Fibroblast of skin of left quadriceps (primary cell): ENCODE data around the gene GPR61.

Experiments used
- DNase-seq, 2 experiments: peaks; one replicate each; pipeline ENCODE4 v3.0.0-alpha.2; 2013; ENCODE audit warnings: low read depth in 2 of 2

The GPR61 gene, protein sequence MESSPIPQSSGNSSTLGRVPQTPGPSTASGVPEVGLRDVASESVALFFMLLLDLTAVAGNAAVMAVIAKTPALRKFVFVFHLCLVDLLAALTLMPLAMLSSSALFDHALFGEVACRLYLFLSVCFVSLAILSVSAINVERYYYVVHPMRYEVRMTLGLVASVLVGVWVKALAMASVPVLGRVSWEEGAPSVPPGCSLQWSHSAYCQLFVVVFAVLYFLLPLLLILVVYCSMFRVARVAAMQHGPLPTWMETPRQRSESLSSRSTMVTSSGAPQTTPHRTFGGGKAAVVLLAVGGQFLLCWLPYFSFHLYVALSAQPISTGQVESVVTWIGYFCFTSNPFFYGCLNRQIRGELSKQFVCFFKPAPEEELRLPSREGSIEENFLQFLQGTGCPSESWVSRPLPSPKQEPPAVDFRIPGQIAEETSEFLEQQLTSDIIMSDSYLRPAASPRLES

DNA sequence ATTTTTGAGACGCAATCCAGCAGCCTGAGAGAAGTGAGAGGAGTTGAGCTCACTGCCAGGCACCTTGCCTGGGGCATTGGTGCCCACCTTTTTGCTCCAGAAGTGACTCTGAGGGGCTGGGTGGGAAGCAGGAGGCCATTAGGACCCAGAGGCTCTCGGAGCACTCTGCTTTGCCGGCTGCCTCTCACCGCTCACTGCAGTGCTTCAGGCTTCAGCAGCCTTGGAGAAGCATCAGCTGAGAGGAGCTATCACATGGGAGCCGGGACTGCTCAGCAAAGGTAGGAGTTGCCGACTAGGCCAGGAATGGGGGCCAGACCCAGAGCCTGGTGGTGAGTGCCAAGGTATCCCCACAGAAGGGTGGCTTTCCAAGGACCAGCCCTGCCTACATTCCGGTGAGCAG, at the start of gene GPR61:
Gene GPR61 (plus strand): TSS at position 197 of the 400 bp plus-strand sequence. CDS start 3,151 bp downstream, outside the sequence.
- DNase-seq = no peak

DNA sequence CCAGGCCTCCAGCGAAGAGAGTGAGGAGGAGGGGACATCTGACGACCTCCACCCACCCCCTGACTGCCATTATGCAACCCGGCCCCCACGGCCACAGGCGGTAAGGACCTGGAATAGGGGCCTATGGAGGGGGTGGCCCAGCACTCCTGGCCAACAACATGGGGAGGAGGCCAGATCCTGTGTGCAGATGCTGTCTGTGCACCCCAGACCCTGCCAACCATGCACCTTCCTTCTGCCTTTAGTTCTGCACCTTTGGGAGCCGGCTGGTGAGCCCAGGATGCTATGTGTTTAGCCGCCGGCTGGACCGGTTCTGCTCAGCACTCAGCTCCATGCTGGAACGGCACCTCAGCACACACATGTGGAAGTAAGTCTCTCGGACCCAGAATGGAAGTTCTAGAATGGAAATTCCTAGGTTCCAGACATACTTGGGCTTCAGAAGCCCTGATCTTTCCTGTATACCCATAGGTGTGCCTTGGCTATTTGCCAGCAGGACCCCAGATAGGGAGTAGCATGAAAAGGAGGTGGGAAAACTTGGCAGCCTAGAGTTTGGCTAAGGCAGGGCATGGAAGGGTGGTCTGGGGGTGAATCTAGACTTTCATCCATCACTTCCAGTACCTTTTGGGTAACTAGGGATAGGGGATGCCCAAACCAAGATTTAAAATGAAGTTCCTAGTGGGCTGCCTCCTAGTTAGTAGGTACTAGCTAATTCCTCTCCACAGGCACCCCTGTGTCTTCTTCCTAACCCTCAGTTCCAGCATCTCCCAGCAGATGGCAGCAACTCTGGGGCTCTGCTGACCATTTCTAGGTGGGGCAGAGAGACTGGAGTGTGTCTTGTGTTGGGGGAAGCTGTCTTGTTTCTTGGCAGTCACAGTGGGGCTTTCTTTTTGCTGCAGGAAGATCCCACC, 49.4 kb upstream of the GPR61 start:
- DNase-seq = peak; percentile 32 to 40

DNA sequence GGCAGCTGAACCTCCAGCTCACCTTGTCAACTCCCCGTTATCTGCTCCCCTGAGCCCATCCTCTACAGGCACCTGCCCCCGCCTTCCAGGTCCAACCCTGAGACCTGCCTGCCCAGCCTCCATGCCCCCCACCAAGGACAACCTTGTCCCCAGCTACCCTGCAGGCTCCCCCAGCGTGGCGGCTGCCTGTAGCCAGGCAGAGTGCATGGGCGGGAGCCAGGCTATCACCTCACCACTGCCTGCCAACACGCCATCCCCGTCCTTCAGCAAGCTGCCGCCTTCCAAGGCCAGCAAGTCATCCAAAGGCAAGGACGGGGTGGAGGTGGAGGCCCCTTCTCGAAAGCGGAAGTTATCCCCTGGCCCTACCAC, 48.8 kb upstream of the GPR61 start:
- no peak for DNase-seq

- DNase-seq = no peak
Measured at GRCh38 chr1:109491372-109491771, 48.3 kb upstream of the GPR61 start.

GRCh38 chr1:109492779-109493178, 46.9 kb upstream of the GPR61 start:
- no peak for DNase-seq

- DNase-seq = no peak
Measured at GRCh38 chr1:109493227-109493626, 46.4 kb upstream of the GPR61 start.

DNA sequence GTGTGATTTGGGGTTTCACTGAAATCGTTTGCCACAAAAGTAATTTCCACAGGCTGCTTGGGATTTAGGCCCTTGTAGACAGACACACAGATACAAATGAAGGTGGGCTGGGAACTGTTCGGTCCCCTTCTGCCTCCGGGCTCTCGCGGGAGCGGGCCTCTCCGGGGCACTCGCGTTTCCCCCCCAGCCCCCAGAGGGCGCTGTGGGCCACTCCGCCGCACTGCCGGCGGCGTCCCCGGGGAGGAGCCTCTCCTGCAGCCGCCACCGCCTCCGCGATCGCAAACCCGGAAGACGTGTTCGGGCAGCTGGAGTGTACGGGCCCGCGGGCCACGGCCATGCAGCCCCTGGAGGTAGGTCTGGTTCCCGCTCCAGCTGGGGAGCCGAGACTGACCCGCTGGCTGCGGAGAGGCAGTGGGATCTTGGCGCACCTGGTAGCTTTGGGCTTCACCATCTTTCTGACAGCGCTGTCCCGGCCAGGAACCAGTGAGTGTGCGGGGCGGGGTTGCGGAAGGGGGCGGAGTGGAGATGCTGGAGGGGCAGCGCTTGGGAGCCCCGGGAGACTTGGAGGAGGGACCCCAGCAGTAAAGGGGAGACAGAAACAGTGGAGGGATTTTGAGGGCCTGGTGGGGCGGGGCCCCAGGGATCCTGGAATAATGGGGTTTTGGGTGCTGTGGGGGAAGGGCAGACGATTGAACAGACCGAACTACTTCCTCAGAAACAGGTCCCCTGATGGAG, 45.7 kb upstream of the GPR61 start, which contains the start of gene CYB561D1:
Gene CYB561D1 (plus strand): TSS at position 290 of the 735 bp plus-strand sequence. CDS start 46 bp downstream, at position 336.
- peak; percentile 57 to 60 for DNase-seq

- no peak for DNase-seq
Measured at GRCh38 chr1:109495738-109496137, 43.9 kb upstream of the GPR61 start.

GRCh38 chr1:109497449-109498160, 42.1 kb upstream of the GPR61 start:
- no peak for DNase-seq

- DNase-seq = no peak
Measured at GRCh38 chr1:109498161-109498801, 41.4 kb upstream of the GPR61 start.

GRCh38 chr1:109499081-109499480, 40.6 kb upstream of the GPR61 start:
- DNase-seq = no peak

DNA sequence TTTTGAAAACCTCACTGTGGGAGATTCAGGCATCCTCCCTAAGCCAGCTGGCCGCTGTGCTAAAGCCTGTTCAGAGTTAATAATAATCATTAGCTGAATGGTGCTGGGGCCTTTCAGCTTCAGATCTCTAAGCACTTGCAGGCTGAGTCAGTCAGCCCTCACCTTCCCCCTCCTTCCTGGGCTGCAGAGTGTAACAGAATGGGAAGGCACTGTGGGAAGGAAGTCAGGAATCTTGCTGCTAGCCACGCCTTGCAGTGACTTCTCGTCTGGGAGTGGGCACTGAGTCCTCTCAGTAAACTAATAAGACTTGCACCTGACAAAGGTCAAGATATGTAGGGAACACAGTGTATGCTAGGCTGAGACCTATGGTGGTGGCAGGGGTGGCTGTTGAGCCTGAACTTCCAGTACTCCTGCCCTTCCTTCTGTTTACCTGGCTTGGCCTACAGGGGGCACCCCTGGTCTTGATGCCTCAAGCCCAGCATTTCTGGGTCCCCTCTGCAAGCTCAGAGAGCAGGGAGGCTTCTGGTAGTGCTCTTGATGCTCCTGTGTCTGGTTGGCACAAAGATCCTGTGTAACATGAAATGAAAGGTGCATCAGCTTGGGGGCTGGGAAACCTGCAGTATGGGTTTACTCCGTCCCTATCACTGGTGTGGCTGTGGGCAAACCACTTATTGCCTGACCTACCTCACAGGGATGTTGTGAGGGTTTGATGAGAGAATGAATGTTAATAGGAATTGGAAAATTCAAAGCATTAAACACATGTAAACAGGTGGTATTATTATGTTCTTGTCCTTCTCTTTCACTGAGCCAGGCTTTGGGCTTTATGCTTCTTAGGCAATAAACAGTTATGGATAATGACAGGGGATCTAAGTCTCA, 39.8 kb upstream of the GPR61 start:
- DNase-seq = no peak

DNA sequence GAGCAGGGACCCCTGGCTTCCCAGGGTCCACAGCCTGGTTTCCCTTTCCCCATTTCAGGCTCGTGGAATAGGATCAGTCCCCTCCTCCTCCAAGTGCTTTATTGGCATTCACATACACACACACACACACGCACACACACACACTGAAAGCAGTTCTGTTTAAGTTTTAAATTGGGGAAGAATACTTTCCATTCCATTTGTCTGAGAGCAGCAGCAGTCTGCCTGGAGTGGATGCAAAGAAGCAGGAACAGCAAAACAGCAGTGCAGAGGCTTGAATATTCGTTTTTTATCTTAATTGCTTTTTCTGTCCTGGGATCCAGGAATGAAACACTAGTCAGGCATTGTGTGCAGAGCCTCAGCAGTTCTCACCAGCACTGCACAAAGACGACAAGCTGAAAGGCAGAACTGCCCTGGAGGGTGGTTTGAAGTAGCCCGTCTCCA, 38.7 kb upstream of the GPR61 start:
- DNase-seq = peak in 1 of 2 experiments; percentile 36

DNA sequence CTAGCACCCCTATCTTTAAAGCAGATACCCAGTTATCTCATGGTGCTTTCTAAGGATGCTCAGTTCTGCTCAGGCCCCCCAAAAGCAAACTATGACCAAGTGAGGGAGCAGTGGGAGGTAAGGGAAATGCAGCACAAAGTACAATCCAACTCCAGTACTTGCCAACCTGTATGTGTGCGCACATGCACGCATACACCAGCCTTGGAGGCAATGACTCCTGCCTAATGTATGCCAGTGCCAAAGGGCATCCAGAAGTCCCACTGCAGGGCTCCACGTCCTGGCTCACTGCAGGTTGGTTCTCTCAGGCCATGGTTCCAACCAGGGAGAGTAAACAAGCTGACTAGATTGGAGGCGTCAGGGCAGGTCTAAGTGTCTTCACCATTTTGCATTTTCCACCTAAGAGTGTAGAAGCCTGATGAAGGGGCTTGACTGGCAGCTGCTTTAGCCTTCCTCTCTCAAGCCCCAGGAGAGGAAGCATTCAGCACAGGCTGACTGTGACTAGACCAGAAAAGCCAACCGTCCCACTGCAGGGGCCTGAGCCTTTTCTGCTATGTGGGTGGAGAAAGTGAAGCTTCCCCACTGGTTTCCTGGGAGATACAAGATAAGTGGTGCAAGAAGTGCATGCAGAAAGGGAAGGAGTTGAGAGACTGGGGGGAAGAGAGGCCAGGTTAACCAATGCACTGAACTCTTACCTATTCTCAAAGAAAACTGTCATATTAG, 37.9 kb upstream of the GPR61 start:
- DNase-seq = no peak

- DNase-seq = no peak
Measured at GRCh38 chr1:109502364-109502851, 37.3 kb upstream of the GPR61 start.

GRCh38 chr1:109503935-109504334, 35.7 kb upstream of the GPR61 start:
- DNase-seq = no peak

GRCh38 chr1:109504974-109505373, 34.7 kb upstream of the GPR61 start:
- no peak for DNase-seq

DNA sequence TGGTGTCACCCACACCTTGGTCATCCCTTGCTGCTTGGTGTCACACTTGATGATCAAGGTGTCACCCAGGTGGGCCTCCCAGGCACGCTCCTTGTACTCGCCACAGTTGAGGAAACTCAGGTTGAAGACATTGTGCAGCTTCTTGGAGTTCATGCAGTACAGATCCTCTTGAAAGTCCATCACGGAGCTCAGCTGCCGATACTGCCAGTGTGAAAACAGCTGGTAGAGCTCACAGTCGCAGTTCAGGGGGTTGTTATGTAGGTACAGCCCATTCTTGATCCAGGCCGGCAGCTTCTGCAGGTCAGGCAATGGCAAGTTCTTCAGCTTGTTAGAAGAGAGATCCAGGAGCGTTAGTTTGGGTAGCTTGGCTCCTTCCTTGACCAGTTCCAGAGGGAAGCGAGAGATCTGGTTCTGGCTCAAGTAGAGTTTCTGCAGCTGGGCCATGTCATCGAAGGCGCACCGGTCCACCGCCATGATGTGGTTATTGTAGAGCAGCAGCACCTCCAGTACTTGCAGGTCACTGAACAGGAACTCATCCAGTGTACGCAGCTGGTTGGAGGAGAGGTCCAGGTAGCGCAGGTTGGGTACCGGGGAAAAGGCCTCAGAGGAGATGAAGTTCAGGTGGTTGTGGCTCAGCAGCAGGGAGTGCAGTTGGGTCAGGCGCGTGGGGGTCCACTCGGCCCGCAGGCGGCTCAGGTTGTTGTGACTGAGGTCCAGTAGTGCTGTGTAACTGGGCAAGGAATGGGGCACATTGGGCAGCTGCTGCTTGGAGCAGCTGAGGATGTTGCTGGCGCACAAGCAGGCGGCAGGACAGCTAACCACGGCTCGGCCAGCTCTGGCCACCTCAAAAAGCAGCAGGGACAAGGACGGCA, 31.4 kb upstream of the GPR61 start:
- DNase-seq = no peak
